HG02642 (cell line): Measurements from ENCODE around the gene KRTAP4-8.
"Not testable (repeated sequence)": the region's sequence is repeated elsewhere in the genome, so short reads cannot be mapped to it uniquely, and the experiment has no call there.

Source experiments
- ATAC-seq: cut with Tn5 transposase; IDR thresholded peaks from one replicate; pipeline ENCODE4 v1.9.1; 2021; ENCODE audit warnings: mild to moderate bottlenecking; ENCODE audit not compliant: unreplicated experiment, poor library complexity

KRTAP4-8 gene

GRCh38 chr17:41067281-41067680, 30.7 kb downstream of the KRTAP4-8 start:
- ATAC-seq, result no peak

GRCh38 chr17:41065829-41066624, 31.9 kb downstream of the KRTAP4-8 start, which contains the start of gene KRTAP2-4:
KRTAP2-4 (minus strand) TSS chr17:41065879; CDS start chr17:41065845, 34 bp downstream.
- ATAC-seq, result no peak

- not testable (repeated sequence) for ATAC-seq
Measured at GRCh38 chr17:41065016-41065689, 32.8 kb downstream of the KRTAP4-8 start.

GRCh38 chr17:41064301-41064700, 33.6 kb downstream of the KRTAP4-8 start:
- ATAC-seq, result no peak

- no peak for ATAC-seq
Measured at GRCh38 chr17:41063449-41063848, 34.5 kb downstream of the KRTAP4-8 start.

- ATAC-seq, result no peak
Measured at GRCh38 chr17:41061964-41062363, 36.0 kb downstream of the KRTAP4-8 start.

GRCh38 chr17:41060052-41060604, 37.8 kb downstream of the KRTAP4-8 start, which contains the start of gene KRTAP2-3:
KRTAP2-3 (minus strand) TSS chr17:41060114; CDS start chr17:41060050, 64 bp downstream.
- no peak for ATAC-seq

GRCh38 chr17:41059276-41060051, 38.5 kb downstream of the KRTAP4-8 start:
- ATAC-seq, result not testable (repeated sequence)

GRCh38 chr17:41058741-41059140, 39.2 kb downstream of the KRTAP4-8 start:
- no peak for ATAC-seq

GRCh38 chr17:41057547-41057946, 40.4 kb downstream of the KRTAP4-8 start:
- no peak for ATAC-seq

- ATAC-seq, result not testable (repeated sequence)
Measured at GRCh38 chr17:41055130-41055529, 42.8 kb downstream of the KRTAP4-8 start, which contains the start of gene KRTAP2-2. KRTAP2-2 (minus strand) TSS chr17:41055230; CDS start chr17:41055211, 19 bp downstream.

- ATAC-seq, result not testable (repeated sequence)
Measured at GRCh38 chr17:41054556-41054955, 43.4 kb downstream of the KRTAP4-8 start.

GRCh38 chr17:41054025-41054424, 43.9 kb downstream of the KRTAP4-8 start:
- ATAC-seq, result no peak

- ATAC-seq, result no peak
Measured at GRCh38 chr17:41052566-41052965, 45.4 kb downstream of the KRTAP4-8 start.

- no peak for ATAC-seq
Measured at GRCh38 chr17:41049110-41049509, 48.8 kb downstream of the KRTAP4-8 start.

- ATAC-seq, result no peak
Measured at GRCh38 chr17:41048441-41048840, 49.5 kb downstream of the KRTAP4-8 start.
